ENCODE data around the gene EED. TPM values are rescaled to one million over a fixed set of nuclear protein-coding genes. Genes with fewer than 3 reads are reported as not detected.

The EED gene
- polyA plus RNA-seq, 3 donors = 2.3 to 17.8 (median 5.1) TPM

GRCh38 chr11:86246293-86246675, 1.7 kb downstream of the EED start:
- peak overlapping the region; percentile 91 for H3K4me2 ChIP-seq (replicated peaks; ENCODE audit: extremely low read depth, low read length, poor library complexity, severe bottlenecking)
- peaks cover 23 to 25% of the 10 kb centered on the region in 2 donors for H3K4me1 ChIP-seq (ENCODE audit: control insufficient read depth in 1 of 2, insufficient read depth in 2 of 2, low read length in 2 of 2)
- Mint-ChIP-seq H3K36me3 (peaks cover 4 to 8% of the 10 kb centered on the region in 2 donors), H3K4me3 (peak overlapping the region in 1 of 2 donors; percentile 20), H3K4me1 (peaks cover 30% of the 10 kb centered on the region), H3K9me3 (no peaks in the 10 kb centered on the region), H3K27ac (peak overlapping the region in 1 of 7 donors; percentile 10), H3K27me3 (ENCODE audit: low read depth in 3 of 3) (peaks cover 0 to 3% (median 0%) of the 10 kb centered on the region in 3 donors)
- intact Hi-C loops (cut with micrococcal nuclease) = loop anchor here in 1 of 2 donors (5.0 to 10.0 kb wide), 3 partner anchors 204 to 581 kb away; partner anchors contain the start of genes CCDC83 and CREBZF
- peak overlapping the region in 1 of 2 donors; percentile 95 for H3K27ac ChIP-seq (ENCODE audit: low read depth in 1 of 2, low read length in 2 of 2)
- WGBS (ENCODE audit: insufficient coverage) = no CpG with 5 or more reads among the region's 5 CpGs
- DNase-seq = no peak
- no peaks in the 10 kb centered on the region for H3K27me3 ChIP-seq (ENCODE audit: control insufficient read depth in 2 of 2, insufficient read depth in 2 of 2, low read length in 2 of 2)
- peaks cover 47% of the 10 kb centered on the region for H4K20me1 ChIP-seq (ENCODE audit: insufficient read depth, low read length)
- H3K9me3 ChIP-seq (replicated peaks in 1 of 2; ENCODE audit: control insufficient read depth in 1 of 2, insufficient read depth in 1 of 2, low read length in 2 of 2) = no peaks in the 10 kb centered on the region
- H2AFZ ChIP-seq (ENCODE audit: insufficient read depth, low read depth, low read length, poor library complexity, severe bottlenecking) = peak overlapping the region; percentile 93
- H3K4me3 ChIP-seq (replicated peaks in 1 of 3; ENCODE audit: low read depth in 2 of 3, low read length in 3 of 3) = peak overlapping the region; percentile 69 to 100 (median 99)
- TF ChIP-seq CTCF (IDR thresholded peaks at IDR 0.05) = no peak
- H3K79me2 ChIP-seq (ENCODE audit: insufficient read depth, low read length) = peaks cover 61% of the 10 kb centered on the region
- H3K9ac ChIP-seq (ENCODE audit: insufficient read depth, low read length, poor library complexity, severe bottlenecking) = no peak overlapping the region
- H3K36me3 ChIP-seq (replicated peaks in 1 of 2; ENCODE audit: control insufficient read depth in 1 of 2, insufficient read depth in 2 of 2, low read length in 2 of 2) = peaks cover 10% of the 10 kb centered on the region in 2 donors

- H3K27ac ChIP-seq (ENCODE audit: low read depth in 1 of 2, low read length in 2 of 2) = no peak overlapping the region
- no peak for TF ChIP-seq CTCF (IDR thresholded peaks at IDR 0.05)
- H3K36me3 Mint-ChIP-seq = peaks cover 13 to 14% of the 10 kb centered on the region in 2 donors
- WGBS (ENCODE audit: insufficient coverage) = 100% methylated on average over 1 of the region's 1 CpG
- no peak overlapping the region for H3K4me2 ChIP-seq (replicated peaks; ENCODE audit: extremely low read depth, low read length, poor library complexity, severe bottlenecking)
- H3K79me2 ChIP-seq (ENCODE audit: insufficient read depth, low read length) = peaks cover 74% of the 10 kb centered on the region
- intact Hi-C loops (cut with micrococcal nuclease) = loop anchor here in 1 of 2 donors (5.0 to 10.0 kb wide), 3 partner anchors 205 to 583 kb away; partner anchors contain the start of genes CCDC83 and CREBZF
- no peak overlapping the region for H3K4me3 ChIP-seq (replicated peaks in 1 of 3; ENCODE audit: low read depth in 2 of 3, low read length in 3 of 3)
- H3K27me3 ChIP-seq (ENCODE audit: control insufficient read depth in 2 of 2, insufficient read depth in 2 of 2, low read length in 2 of 2) = no peaks in the 10 kb centered on the region
- no peak overlapping the region for H3K27ac Mint-ChIP-seq
- H3K4me1 ChIP-seq (ENCODE audit: control insufficient read depth in 1 of 2, insufficient read depth in 2 of 2, low read length in 2 of 2) = peaks cover 20 to 25% of the 10 kb centered on the region in 2 donors
- peaks cover 30% of the 10 kb centered on the region for H3K4me1 Mint-ChIP-seq
- no peak for DNase-seq
- H3K9me3 ChIP-seq (replicated peaks in 1 of 2; ENCODE audit: control insufficient read depth in 1 of 2, insufficient read depth in 1 of 2, low read length in 2 of 2) = no peaks in the 10 kb centered on the region
- no peaks in the 10 kb centered on the region for H3K9me3 Mint-ChIP-seq
- no peak overlapping the region for H3K9ac ChIP-seq (ENCODE audit: insufficient read depth, low read length, poor library complexity, severe bottlenecking)
- H3K27me3 Mint-ChIP-seq (ENCODE audit: low read depth in 3 of 3) = peaks cover 0 to 1% (median 0%) of the 10 kb centered on the region in 3 donors
- peaks cover 55% of the 10 kb centered on the region for H4K20me1 ChIP-seq (ENCODE audit: insufficient read depth, low read length)
- H3K4me3 Mint-ChIP-seq = no peak overlapping the region
- no peak overlapping the region for H2AFZ ChIP-seq (ENCODE audit: insufficient read depth, low read depth, low read length, poor library complexity, severe bottlenecking)
- peaks cover 14 to 23% of the 10 kb centered on the region in 2 donors for H3K36me3 ChIP-seq (replicated peaks in 1 of 2; ENCODE audit: control insufficient read depth in 1 of 2, insufficient read depth in 2 of 2, low read length in 2 of 2)
These were observed 3.1 kb downstream of the EED start for GRCh38 chr11:86247608-86248007.

Data from CD14-positive monocyte (primary cell).